Mononuclear cell (primary cell): ENCODE data around the gene C12orf60. TPM values are rescaled to one million over a fixed set of nuclear protein-coding genes. Genes with fewer than 3 reads are reported as not detected.

ENCODE experiments used
- H3K27me3 ChIP-seq: 2 replicates; pipeline ENCODE4 v1.6.0; 2011; ENCODE audit warnings: low read length, control low read depth; ENCODE audit not compliant: insufficient read depth
- H3K4me1 ChIP-seq: 2 replicates; pipeline ENCODE4 v1.5.1; 2011; ENCODE audit warnings: mild to moderate bottlenecking, low read length, control low read depth; ENCODE audit not compliant: insufficient read depth
- H3K4me3 ChIP-seq: 2 replicates; pipeline ENCODE4 v1.5.1; 2011; ENCODE audit warnings: mild to moderate bottlenecking, low read length, moderate library complexity
- H3K9me3 ChIP-seq: 2 replicates; pipeline ENCODE4 v1.5.1; 2011; ENCODE audit warnings: low read depth, mild to moderate bottlenecking, control low read depth, low read length
- total RNA-seq: library from RNA; depleted of rRNA; stranded (reverse); fragments of >200 nt; gene quantifications from one replicate; pipeline ENCODE4 v1.2.3, GENCODE V29; 2012

C12orf60 gene
- total RNA-seq, 1 donor = 0.10 TPM

- Histone ChIP-seq H3K4me3 (peak overlapping the region; percentile 79), H3K9me3 (no peaks in the 10 kb centered on the region), H3K4me1 (peaks cover 11% of the 10 kb centered on the region), H3K27me3 (no peaks in the 10 kb centered on the region)
Measured at GRCh38 chr12:14803830-14804160, 325 bp downstream of the C12orf60 start.

DNA sequence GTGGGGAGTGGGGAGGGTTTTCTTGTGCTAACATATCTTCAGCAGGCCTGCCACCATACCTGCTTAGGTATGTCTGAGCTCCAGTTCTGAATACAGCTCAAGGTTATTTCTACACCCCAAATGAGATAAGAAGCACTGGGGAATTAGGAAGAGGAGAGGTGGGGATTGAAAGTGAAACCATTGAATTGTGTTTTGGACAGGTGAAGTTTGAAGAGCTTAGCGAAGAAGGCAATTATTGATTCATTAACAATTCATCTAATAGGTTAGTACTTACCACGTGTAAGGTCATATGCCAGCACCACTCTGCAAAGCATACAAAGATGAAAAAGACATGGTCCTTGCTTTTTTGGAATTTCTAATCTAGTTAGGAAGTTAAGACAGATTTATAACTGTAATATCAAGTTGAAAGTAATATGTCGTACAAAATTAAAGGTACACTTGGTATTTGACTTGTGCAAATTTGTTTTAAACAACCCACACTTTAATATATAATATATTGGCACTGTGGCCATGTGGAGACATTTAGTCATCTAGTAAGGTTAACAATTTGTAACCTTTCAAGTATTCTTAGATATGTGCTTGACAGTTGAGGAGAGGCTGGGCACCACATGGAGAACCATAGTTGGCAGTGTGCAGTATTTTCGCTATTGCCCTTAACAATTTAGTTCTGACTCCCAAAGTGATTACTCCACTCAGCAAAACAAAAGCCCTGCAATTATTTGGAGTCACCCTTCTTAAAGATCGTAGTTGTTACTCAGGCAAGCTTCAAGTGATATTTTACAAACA is 6.9 kb downstream of the C12orf60 start:
- H3K4me3 ChIP-seq = no peak overlapping the region
- no peaks in the 10 kb centered on the region for H3K27me3 ChIP-seq
- peaks cover 4% of the 10 kb centered on the region for H3K4me1 ChIP-seq
- H3K9me3 ChIP-seq = no peaks in the 10 kb centered on the region

GRCh38 chr12:14810953-14811483 is 7.5 kb downstream of the C12orf60 start:
- Histone ChIP-seq H3K4me1 (peaks cover 4% of the 10 kb centered on the region), H3K9me3 (no peaks in the 10 kb centered on the region), H3K27me3 (no peaks in the 10 kb centered on the region), H3K4me3 (no peak overlapping the region)

DNA sequence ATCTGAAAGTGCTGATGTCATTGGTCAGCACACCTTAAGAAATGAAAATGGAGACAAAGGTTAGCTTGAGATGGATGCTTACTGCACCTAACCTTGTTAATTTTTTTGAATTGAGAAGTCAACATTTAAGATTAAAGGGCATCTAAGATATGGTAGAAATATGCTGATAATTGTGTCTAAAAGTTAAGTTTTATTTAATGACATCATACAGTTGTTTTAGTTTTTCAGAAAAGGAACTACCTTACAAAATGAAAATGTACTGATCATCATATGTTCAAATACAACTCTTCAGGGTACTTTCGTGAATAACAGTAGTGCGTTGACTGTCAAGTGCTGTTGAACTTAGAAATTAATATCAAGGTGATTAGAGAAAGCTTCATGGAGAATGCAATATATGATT is 8.0 kb downstream of the C12orf60 start:
- H3K27me3 ChIP-seq = no peaks in the 10 kb centered on the region
- H3K4me3 ChIP-seq = no peak overlapping the region
- H3K9me3 ChIP-seq = no peaks in the 10 kb centered on the region
- H3K4me1 ChIP-seq = peaks cover 4% of the 10 kb centered on the region

- H3K27me3 ChIP-seq = no peaks in the 10 kb centered on the region
- peaks cover 4% of the 10 kb centered on the region for H3K4me1 ChIP-seq
- H3K9me3 ChIP-seq = no peaks in the 10 kb centered on the region
- H3K4me3 ChIP-seq = no peak within 1 kb of the TSS
Measured at GRCh38 chr12:14814014-14814413, 10.5 kb downstream of the C12orf60 start, which contains the start of gene SMCO3. SMCO3 (minus strand) TSS chr12:14814182; CDS start chr12:14806680, 7,502 bp downstream.

- H3K9me3 ChIP-seq = no peaks in the 10 kb centered on the region
- no peaks in the 10 kb centered on the region for H3K4me1 ChIP-seq
- H3K4me3 ChIP-seq = no peak overlapping the region
- no peaks in the 10 kb centered on the region for H3K27me3 ChIP-seq
Measured at GRCh38 chr12:14824012-14824634, 20.7 kb downstream of the C12orf60 start.

DNA sequence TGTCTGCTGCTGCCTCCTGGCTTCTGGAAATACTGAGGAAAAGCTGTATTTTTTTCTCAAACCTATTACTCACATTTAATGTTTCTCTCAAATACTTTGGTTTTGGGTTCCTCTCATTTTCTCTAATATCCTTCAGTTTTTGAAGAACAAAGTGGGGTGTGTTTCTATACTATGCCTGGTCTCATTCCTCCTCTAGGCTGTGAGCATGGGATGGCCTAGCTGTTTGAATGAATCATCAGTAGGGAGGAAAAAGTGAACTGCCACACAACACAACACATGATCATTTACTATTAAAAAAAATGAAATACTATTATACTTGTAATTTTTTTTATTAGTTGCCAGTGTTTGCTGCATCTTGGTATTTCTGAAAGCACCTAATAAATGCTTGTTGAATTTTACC is 21.8 kb downstream of the C12orf60 start:
- H3K4me1 ChIP-seq = no peaks in the 10 kb centered on the region
- H3K9me3 ChIP-seq = no peaks in the 10 kb centered on the region
- no peaks in the 10 kb centered on the region for H3K27me3 ChIP-seq
- H3K4me3 ChIP-seq = no peak overlapping the region

- Histone ChIP-seq H3K4me1 (no peaks in the 10 kb centered on the region), H3K27me3 (no peaks in the 10 kb centered on the region), H3K9me3 (no peaks in the 10 kb centered on the region), H3K4me3 (no peak overlapping the region)
Measured at GRCh38 chr12:14826491-14826890, 23.0 kb downstream of the C12orf60 start.

DNA sequence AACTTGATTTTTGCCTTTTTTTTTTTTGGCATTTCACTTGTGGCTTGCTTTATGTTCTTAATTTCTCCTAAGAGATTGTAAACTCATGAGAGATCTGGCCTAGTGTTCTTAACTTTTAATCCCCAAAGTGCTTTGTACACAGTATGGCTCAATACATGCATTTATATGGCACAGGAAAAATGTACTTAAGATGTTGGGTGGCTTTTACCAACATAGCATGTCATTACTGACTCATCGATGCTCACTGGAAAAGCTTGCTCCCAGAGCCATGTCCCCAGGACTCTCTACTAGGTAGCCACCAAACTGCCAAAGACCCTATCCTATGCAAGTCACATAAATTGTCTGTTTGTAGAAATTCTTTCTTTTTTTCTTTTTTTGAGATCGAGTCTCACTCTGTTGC is 23.6 kb downstream of the C12orf60 start:
- Histone ChIP-seq H3K9me3 (no peaks in the 10 kb centered on the region), H3K4me3 (no peak overlapping the region), H3K27me3 (no peaks in the 10 kb centered on the region), H3K4me1 (no peaks in the 10 kb centered on the region)

DNA sequence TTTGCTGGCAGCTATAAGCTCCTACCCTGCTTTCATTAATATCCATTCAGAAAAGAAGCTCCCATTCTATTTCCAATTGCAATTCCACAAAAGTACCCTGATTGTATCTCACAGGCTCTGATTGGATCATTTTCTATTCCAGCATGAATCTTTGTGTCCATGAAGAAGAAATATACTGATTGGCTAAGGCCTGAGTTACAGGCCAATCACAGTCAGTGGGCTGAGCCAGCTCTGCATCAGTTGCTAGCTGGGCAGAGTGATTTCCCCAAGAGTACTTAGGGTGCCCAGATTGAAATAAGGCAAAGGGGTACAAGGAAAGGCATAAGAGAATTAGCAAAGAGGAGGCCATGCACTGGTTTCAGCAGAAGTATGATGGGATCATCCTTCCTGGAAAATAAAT is 25.4 kb downstream of the C12orf60 start:
- no peaks in the 10 kb centered on the region for H3K27me3 ChIP-seq
- no peaks in the 10 kb centered on the region for H3K9me3 ChIP-seq
- no peaks in the 10 kb centered on the region for H3K4me1 ChIP-seq
- no peak overlapping the region for H3K4me3 ChIP-seq

DNA sequence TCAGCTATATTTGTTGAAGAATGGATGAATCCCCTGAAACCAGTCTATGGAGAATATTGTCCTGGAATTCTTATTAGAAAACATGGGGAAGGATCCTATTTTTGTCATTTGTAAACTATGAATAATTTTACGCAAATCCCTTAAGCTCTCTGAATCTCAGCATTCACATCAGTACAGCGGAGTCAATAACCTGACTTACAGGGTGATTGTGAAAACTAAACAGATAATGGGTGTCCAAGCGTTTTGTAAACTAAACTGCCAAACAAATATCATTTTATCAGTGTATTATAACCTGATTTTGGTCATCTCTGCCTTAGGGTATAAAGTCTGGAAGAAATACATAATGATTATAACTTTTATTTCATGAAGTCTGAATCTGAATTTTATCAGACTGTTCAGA is 29.9 kb downstream of the C12orf60 start:
- Histone ChIP-seq H3K4me1 (no peaks in the 10 kb centered on the region), H3K4me3 (no peak overlapping the region), H3K27me3 (peaks cover 7% of the 10 kb centered on the region), H3K9me3 (no peaks in the 10 kb centered on the region)

DNA sequence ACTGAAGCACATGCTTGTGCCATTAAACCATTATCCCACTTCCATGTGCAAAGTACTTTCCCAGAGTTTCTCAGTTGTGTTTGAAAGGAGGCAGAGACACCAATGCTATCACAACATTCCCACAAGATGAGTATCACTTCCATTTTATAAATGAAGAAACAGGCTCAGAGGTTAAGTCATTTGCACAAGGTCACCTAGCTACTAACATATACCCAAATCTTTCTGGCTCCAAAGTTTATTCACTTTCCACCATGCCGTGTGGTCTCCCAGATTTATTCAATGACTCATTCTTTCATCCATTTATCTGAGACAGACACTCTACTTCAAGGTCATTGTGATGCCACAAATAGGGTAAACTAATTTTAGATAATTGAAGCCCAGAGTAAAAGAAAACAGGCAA is 30.5 kb downstream of the C12orf60 start:
- H3K4me3 ChIP-seq = no peak overlapping the region
- no peaks in the 10 kb centered on the region for H3K9me3 ChIP-seq
- no peaks in the 10 kb centered on the region for H3K4me1 ChIP-seq
- H3K27me3 ChIP-seq = peaks cover 7% of the 10 kb centered on the region

DNA sequence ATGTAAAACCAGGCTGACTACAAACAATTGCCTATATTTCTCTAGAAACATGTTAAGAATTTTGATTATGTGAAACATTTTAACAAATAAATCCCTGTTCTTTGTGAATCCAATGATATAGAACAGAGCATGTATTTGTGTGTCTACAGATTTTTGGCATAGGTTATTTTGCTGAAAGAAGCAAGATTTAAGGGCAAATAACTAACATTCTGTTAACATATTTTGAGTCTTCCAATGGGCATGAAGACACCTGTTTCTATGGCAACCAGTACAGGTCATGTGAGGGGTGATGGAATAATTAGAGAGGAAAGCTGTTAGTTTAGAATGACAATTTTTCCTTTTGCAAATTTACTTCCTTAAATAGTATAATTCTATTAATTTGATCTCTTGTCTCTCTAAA is 31.0 kb downstream of the C12orf60 start:
- Histone ChIP-seq H3K27me3 (peaks cover 12% of the 10 kb centered on the region), H3K9me3 (no peaks in the 10 kb centered on the region), H3K4me1 (no peaks in the 10 kb centered on the region), H3K4me3 (no peak overlapping the region)

GRCh38 chr12:14836336-14837210 is 33.1 kb downstream of the C12orf60 start:
- no peaks in the 10 kb centered on the region for H3K4me1 ChIP-seq
- H3K27me3 ChIP-seq = peaks cover 14% of the 10 kb centered on the region
- H3K9me3 ChIP-seq = no peaks in the 10 kb centered on the region
- no peak overlapping the region for H3K4me3 ChIP-seq

GRCh38 chr12:14839262-14839661 is 35.8 kb downstream of the C12orf60 start:
- peaks cover 12% of the 10 kb centered on the region for H3K27me3 ChIP-seq
- no peaks in the 10 kb centered on the region for H3K4me1 ChIP-seq
- H3K4me3 ChIP-seq = no peak overlapping the region
- no peaks in the 10 kb centered on the region for H3K9me3 ChIP-seq
